GM13976 (cell line): ENCODE measurements around the gene CGA.

Source experiments
- DNase-seq: peaks from one replicate; pipeline ENCODE4 v3.0.0; 2012; ENCODE audit warnings: low spot score
- in situ Hi-C: fragments of 300-500 bp; cut with MboI; formaldehyde crosslinking; loops from one replicate; pipeline ENCODE4 v1.12.0; 2022; ENCODE audit warnings: low sequenced_read_pairs, mixed read lengths, inconsistent platforms; ENCODE audit not compliant: unreplicated experiment
- TF ChIP-seq, protein P1 (sequence below): IDR thresholded peaks from 2 replicates; pipeline ENCODE4 v1.5.1; 2012; ENCODE audit warnings: borderline replicate concordance, mild to moderate bottlenecking; ENCODE audit not compliant: insufficient read depth; ENCODE audit errors: extremely low read depth, missing control alignments, control extremely low read depth

CGA gene

GRCh38 chr6:87045521-87046075 is 49.3 kb downstream of the CGA start:
- in situ Hi-C loops: no loop called here
- TF ChIP-seq, protein P1, sequence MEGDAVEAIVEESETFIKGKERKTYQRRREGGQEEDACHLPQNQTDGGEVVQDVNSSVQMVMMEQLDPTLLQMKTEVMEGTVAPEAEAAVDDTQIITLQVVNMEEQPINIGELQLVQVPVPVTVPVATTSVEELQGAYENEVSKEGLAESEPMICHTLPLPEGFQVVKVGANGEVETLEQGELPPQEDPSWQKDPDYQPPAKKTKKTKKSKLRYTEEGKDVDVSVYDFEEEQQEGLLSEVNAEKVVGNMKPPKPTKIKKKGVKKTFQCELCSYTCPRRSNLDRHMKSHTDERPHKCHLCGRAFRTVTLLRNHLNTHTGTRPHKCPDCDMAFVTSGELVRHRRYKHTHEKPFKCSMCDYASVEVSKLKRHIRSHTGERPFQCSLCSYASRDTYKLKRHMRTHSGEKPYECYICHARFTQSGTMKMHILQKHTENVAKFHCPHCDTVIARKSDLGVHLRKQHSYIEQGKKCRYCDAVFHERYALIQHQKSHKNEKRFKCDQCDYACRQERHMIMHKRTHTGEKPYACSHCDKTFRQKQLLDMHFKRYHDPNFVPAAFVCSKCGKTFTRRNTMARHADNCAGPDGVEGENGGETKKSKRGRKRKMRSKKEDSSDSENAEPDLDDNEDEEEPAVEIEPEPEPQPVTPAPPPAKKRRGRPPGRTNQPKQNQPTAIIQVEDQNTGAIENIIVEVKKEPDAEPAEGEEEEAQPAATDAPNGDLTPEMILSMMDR: no peak
- no peak for DNase-seq

GRCh38 chr6:87040729-87041128 is 54.2 kb downstream of the CGA start:
- TF ChIP-seq, protein P1: no peak
- in situ Hi-C loops: no loop called here
- no peak for DNase-seq
